DMS114 treated with DMSO at 0.1 percent for 48 hours (cell line): ENCODE results near the gene IL1RL1.
"Not testable (repeated sequence)": the region's sequence is repeated elsewhere in the genome, so short reads cannot be mapped to it uniquely, and the experiment has no call there.

Experiments used
- DNase-seq: peaks from one replicate; lab custom pipeline; 2025; ENCODE audit not compliant: unreplicated experiment; lab: John Stamatoyannopoulos, UW

IL1RL1 gene

GRCh38 chr2:102291319-102292075 is 19.9 kb upstream of the IL1RL1 start:
- no peak for DNase-seq

- DNase-seq, result no peak
These were observed 16.4 kb upstream of the IL1RL1 start for GRCh38 chr2:102294802-102295489.

GRCh38 chr2:102295566-102295965 is 15.8 kb upstream of the IL1RL1 start:
- DNase-seq, result no peak

GRCh38 chr2:102296449-102296848 is 14.9 kb upstream of the IL1RL1 start:
- DNase-seq, result no peak

- DNase-seq, result no peak
These were observed 13.5 kb upstream of the IL1RL1 start for GRCh38 chr2:102297891-102298290.

GRCh38 chr2:102301867-102302362 is 9.4 kb upstream of the IL1RL1 start:
- no peak for DNase-seq

GRCh38 chr2:102302458-102302857 is 8.9 kb upstream of the IL1RL1 start:
- DNase-seq, result no peak

- DNase-seq, result no peak
These were observed 7.8 kb upstream of the IL1RL1 start for GRCh38 chr2:102303589-102303988.

- DNase-seq, result no peak
These were observed 7.1 kb upstream of the IL1RL1 start for GRCh38 chr2:102304268-102304667.

- no peak for DNase-seq
These were observed 6.4 kb upstream of the IL1RL1 start for GRCh38 chr2:102304711-102305611.

GRCh38 chr2:102306125-102306524 is 5.2 kb upstream of the IL1RL1 start:
- DNase-seq, result no peak

GRCh38 chr2:102313025-102313424 is 1.7 kb downstream of the IL1RL1 start:
- no peak for DNase-seq

GRCh38 chr2:102313471-102313870 is 2.1 kb downstream of the IL1RL1 start:
- no peak for DNase-seq

GRCh38 chr2:102313950-102314349 is 2.6 kb downstream of the IL1RL1 start:
- no peak for DNase-seq

- DNase-seq, result no peak
These were observed 4.6 kb downstream of the IL1RL1 start for GRCh38 chr2:102315921-102316320.

- DNase-seq, result no peak
These were observed 6.4 kb downstream of the IL1RL1 start for GRCh38 chr2:102317715-102318114.

- DNase-seq, result no peak
These were observed 7.1 kb downstream of the IL1RL1 start for GRCh38 chr2:102318437-102318836.

- no peak for DNase-seq
These were observed 10.8 kb downstream of the IL1RL1 start for GRCh38 chr2:102321941-102322719.

- not testable (repeated sequence) for DNase-seq
These were observed 13.6 kb downstream of the IL1RL1 start for GRCh38 chr2:102324914-102325313.

GRCh38 chr2:102331311-102331980 is 20.1 kb downstream of the IL1RL1 start:
- DNase-seq, result no peak
